ENCODE results near the gene NR5A1.

The NR5A1 gene

DNA sequence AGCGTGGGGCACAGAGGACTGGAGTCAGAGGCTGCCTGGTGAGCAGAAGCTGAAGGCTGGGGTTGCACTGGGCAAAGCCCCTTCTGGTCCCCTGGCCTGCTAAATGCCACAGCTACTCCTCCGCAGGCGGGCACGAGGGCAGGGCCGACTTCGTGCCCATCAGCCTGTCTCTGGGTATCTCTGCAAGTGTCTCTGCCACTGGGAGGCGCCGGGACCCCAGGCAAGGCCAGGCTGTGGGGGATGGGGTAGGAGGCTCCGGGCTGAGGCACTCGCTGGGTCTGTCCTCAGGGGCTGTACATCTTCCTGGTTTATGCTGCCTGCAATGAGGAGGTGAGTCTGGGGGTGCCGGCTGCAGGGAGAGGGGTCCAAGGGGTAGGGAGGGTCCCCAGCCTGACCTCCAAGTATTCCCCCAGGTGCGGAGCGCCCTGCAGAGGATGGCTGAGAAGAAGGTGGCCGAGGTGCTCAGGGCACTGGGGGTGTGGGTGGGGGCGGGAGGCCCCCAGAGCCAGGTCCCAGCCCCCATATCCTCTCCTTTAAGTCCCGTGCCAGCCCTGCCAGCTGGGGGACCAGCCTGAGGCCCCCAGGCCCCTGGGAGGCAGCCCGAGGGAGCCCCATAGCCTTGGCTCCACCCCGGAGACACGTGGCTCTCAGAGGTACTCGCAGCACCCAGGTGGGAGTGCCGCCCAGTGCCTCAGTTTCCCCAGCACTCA is 31.9 kb downstream of the NR5A1 start:
- no peak overlapping the region for H3K4me2 ChIP-seq (ENCODE audit: low read length)
- TF ChIP-seq, protein P1, sequence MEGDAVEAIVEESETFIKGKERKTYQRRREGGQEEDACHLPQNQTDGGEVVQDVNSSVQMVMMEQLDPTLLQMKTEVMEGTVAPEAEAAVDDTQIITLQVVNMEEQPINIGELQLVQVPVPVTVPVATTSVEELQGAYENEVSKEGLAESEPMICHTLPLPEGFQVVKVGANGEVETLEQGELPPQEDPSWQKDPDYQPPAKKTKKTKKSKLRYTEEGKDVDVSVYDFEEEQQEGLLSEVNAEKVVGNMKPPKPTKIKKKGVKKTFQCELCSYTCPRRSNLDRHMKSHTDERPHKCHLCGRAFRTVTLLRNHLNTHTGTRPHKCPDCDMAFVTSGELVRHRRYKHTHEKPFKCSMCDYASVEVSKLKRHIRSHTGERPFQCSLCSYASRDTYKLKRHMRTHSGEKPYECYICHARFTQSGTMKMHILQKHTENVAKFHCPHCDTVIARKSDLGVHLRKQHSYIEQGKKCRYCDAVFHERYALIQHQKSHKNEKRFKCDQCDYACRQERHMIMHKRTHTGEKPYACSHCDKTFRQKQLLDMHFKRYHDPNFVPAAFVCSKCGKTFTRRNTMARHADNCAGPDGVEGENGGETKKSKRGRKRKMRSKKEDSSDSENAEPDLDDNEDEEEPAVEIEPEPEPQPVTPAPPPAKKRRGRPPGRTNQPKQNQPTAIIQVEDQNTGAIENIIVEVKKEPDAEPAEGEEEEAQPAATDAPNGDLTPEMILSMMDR (IDR thresholded peaks at IDR 0.05; ENCODE audit: low read depth, low read length, poor library complexity, severe bottlenecking), result no peak
- TF ChIP-seq EZH2phosphoT487 (IDR thresholded peaks at IDR 0.05; ENCODE audit: borderline replicate concordance, low read length), result no peak
- no peaks in the 10 kb centered on the region for H3K79me2 ChIP-seq (ENCODE audit: control insufficient read depth, low read length)
- no peak overlapping the region for H3K27ac ChIP-seq (ENCODE audit: low read depth, low read length)
- no peaks in the 10 kb centered on the region for H3K27me3 ChIP-seq (ENCODE audit: control insufficient read depth, low read length)
- no peaks in the 10 kb centered on the region for H4K20me1 ChIP-seq (ENCODE audit: control insufficient read depth, insufficient read depth, low read depth, low read length)
- H3K4me3 ChIP-seq (ENCODE audit: low read length), result no peak overlapping the region
- H3K9me2 ChIP-seq (replicated peaks; ENCODE audit: control insufficient read depth, low read length), result no peaks in the 10 kb centered on the region
- H3K4me1 ChIP-seq (ENCODE audit: control insufficient read depth, low read length), result peaks cover 12% of the 10 kb centered on the region
- H3K9me3 ChIP-seq (ENCODE audit: control insufficient read depth, insufficient read depth, low read length), result no peaks in the 10 kb centered on the region
- H3K36me3 ChIP-seq (ENCODE audit: control insufficient read depth, low read length), result no peaks in the 10 kb centered on the region
- H3F3A ChIP-seq (ENCODE audit: control insufficient read depth, insufficient read depth), result no peaks in the 10 kb centered on the region

DNA sequence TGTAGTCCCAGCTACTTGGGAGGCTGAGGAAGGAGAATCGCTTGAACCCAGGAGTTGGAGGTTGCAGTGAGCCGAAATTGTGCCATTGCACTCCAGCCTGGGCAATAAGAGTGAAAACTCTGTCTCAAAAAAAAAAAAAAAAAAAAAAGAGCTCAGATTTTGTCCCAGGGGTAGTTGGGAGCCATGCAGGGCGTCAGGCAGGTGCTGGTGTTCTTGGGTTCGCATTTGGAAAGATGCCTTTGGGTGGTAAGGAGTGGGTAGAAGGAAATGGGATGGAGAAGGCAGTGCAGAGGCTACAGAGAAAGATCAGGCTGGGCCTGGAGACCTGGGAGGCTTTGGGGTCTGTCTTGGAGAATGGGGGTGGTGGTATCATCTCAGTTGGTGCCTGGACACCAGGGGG is 33.0 kb downstream of the NR5A1 start:
- Histone ChIP-seq H3K79me2 (ENCODE audit: control insufficient read depth, low read length) (no peaks in the 10 kb centered on the region), H3K9me3 (ENCODE audit: control insufficient read depth, insufficient read depth, low read length) (no peaks in the 10 kb centered on the region), H3K27ac (ENCODE audit: low read depth, low read length) (no peak overlapping the region), H3K4me3 (ENCODE audit: low read length) (no peak overlapping the region), H3K27me3 (ENCODE audit: control insufficient read depth, low read length) (no peaks in the 10 kb centered on the region), H4K20me1 (ENCODE audit: control insufficient read depth, insufficient read depth, low read depth, low read length) (no peaks in the 10 kb centered on the region), H3K9me2 (replicated peaks; ENCODE audit: control insufficient read depth, low read length) (no peaks in the 10 kb centered on the region), H3K36me3 (ENCODE audit: control insufficient read depth, low read length) (no peaks in the 10 kb centered on the region), H3K4me1 (ENCODE audit: control insufficient read depth, low read length) (peaks cover 6% of the 10 kb centered on the region), H3K4me2 (ENCODE audit: low read length) (no peak overlapping the region), H3F3A (ENCODE audit: control insufficient read depth, insufficient read depth) (no peaks in the 10 kb centered on the region)
- TF ChIP-seq EZH2phosphoT487 (IDR thresholded peaks at IDR 0.05; ENCODE audit: borderline replicate concordance, low read length), result no peak
- TF ChIP-seq, protein P1 (IDR thresholded peaks at IDR 0.05; ENCODE audit: low read depth, low read length, poor library complexity, severe bottlenecking), result no peak

DNA sequence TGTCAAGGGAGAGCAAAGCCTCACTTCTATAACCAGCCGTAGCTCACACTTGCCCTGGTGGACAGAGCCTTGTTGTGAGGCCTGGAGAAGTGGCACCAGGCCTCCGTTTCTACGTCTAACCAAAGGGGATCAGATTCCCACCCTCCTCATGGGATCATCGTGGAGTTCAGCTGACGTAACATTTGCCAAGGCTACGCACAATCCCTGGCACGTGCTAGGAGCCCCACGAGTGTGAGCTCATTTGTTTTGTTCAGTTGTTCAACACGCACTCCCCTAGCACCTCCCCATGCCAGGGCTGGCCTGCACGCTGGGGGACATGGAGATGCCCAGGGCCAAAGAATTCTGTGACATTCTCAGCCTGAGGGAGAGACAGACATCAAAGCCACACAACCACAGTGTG is 33.9 kb downstream of the NR5A1 start:
- Histone ChIP-seq H3K27me3 (ENCODE audit: control insufficient read depth, low read length) (no peaks in the 10 kb centered on the region), H3K9me2 (replicated peaks; ENCODE audit: control insufficient read depth, low read length) (no peaks in the 10 kb centered on the region)

More for the DNA sequence above, 33.9 kb downstream of the NR5A1 start:
- Histone ChIP-seq H3K79me2 (ENCODE audit: control insufficient read depth, low read length) (no peaks in the 10 kb centered on the region), H3K36me3 (ENCODE audit: control insufficient read depth, low read length) (no peaks in the 10 kb centered on the region), H3F3A (ENCODE audit: control insufficient read depth, insufficient read depth) (no peaks in the 10 kb centered on the region), H3K4me3 (ENCODE audit: low read length) (no peak overlapping the region), H3K4me2 (ENCODE audit: low read length) (no peak overlapping the region), H3K27ac (ENCODE audit: low read depth, low read length) (no peak overlapping the region), H3K4me1 (ENCODE audit: control insufficient read depth, low read length) (peaks cover 6% of the 10 kb centered on the region), H3K9me3 (ENCODE audit: control insufficient read depth, insufficient read depth, low read length) (no peaks in the 10 kb centered on the region), H4K20me1 (ENCODE audit: control insufficient read depth, insufficient read depth, low read depth, low read length) (no peaks in the 10 kb centered on the region)
- TF ChIP-seq EZH2phosphoT487 (IDR thresholded peaks at IDR 0.05; ENCODE audit: borderline replicate concordance, low read length), result no peak
- TF ChIP-seq, protein P1 (IDR thresholded peaks at IDR 0.05; ENCODE audit: low read depth, low read length, poor library complexity, severe bottlenecking), result no peak

Data from DOHH2 (cell line).